ENCODE measurements around the gene CLMN. TPM values are rescaled to one million over a fixed set of nuclear protein-coding genes. Genes with fewer than 3 reads are reported as not detected.

Gene CLMN
- total and polyA plus RNA-seq, 10 of the 15 experiments (the other 5 are each of a cell fraction or from before 2014, with no cell fraction given): 7.8 to 49.3 (median 18.5) TPM

GRCh38 chr14:95296966-95297365, 22.7 kb downstream of the CLMN start (continued):
- no peak for TF ChIP-seq ZNF207 (IDR thresholded peaks at IDR 0.05; ENCODE audit: borderline replicate concordance)

- ChIA-PET SMC1A (ENCODE audit: uncharacterized antibody, unreplicated experiment) (no interaction called here), RAD21 (ENCODE audit: unreplicated experiment) (no interaction called here), CTCF (no interaction called here), POLR2A (no interaction called here)
- intact Hi-C loops (cut with micrococcal nuclease; ENCODE audit: unreplicated experiment) (no loop called here), in situ Hi-C loops (cut with MboI) (no loop called here)
- peaks cover 6% of the 10 kb centered on the region; the same call in 1 of the 2 replicates for H3K4me1 ChIP-seq (ENCODE audit: control insufficient read depth, insufficient read depth, low read length)
- no TSS peak for BruUV-seq (replicated peaks)
- no peaks in the 10 kb centered on the region; the same call in 2 of the 3 replicates for H3K9me3 ChIP-seq (replicated peaks; ENCODE audit: control insufficient read depth, insufficient read depth, low read length)
- H3K4me2 ChIP-seq (ENCODE audit: control insufficient read depth, insufficient read depth): no peak overlapping the region
- no peak overlapping the region for H2AFZ ChIP-seq (ENCODE audit: control insufficient read depth, low read depth, low read length)
- no peak overlapping the region for H3K27ac ChIP-seq (ENCODE audit: control insufficient read depth, insufficient read depth)
- no peaks in the 10 kb centered on the region for H3K27me3 ChIP-seq (replicated peaks in 1 of 2; ENCODE audit: control insufficient read depth in 2 of 2, insufficient read depth in 2 of 2, low read length in 1 of 2)
- H3K4me3 ChIP-seq: no peak overlapping the region
- no peak overlapping the region for H3K9ac ChIP-seq (ENCODE audit: control insufficient read depth, insufficient read depth, low read length)
- DNase-seq (ENCODE audit: low read depth, low spot score) (no peak), ATAC-seq (no peak), FAIRE-seq (no peak)
- H4K20me1 ChIP-seq (ENCODE audit: control insufficient read depth, insufficient read depth): no peaks in the 10 kb centered on the region
- H3K36me3 ChIP-seq (ENCODE audit: control insufficient read depth in 2 of 2, insufficient read depth in 2 of 2, low read length in 1 of 2): no peaks in the 10 kb centered on the region; a peak in 1 of 4 replicates
- WGBS (ENCODE audit: insufficient coverage, insufficient replicate concordance, low lambda C conversion rate, missing lambda C conversion rate): 53% methylated on average over 6 of the region's 6 CpGs
- H3K79me2 ChIP-seq (ENCODE audit: control insufficient read depth, insufficient read depth, low read length): no peaks in the 10 kb centered on the region
- TF ChIP-seq PKNOX1 (IDR thresholded peaks at IDR 0.05) (no peak), MAX (IDR thresholded peaks at IDR 0.05; ENCODE audit: low read depth, low read length) (no peak), EED (IDR thresholded peaks at IDR 0.05; ENCODE audit: low read depth) (no peak), NBN (IDR thresholded peaks at IDR 0.05) (no peak), SMAD5 (IDR thresholded peaks at IDR 0.05; ENCODE audit: low read depth) (no peak), ZNF217 (IDR thresholded peaks at IDR 0.05) (no peak), NFYB (IDR thresholded peaks at IDR 0.05; ENCODE audit: insufficient read depth, low read depth, low read length) (no peak), RELA (IDR thresholded peaks at IDR 0.05; ENCODE audit: borderline replicate concordance, partially characterized antibody) (no peak), HSF1 (IDR thresholded peaks at IDR 0.05; ENCODE audit: low read depth, low read length) (no peak), FOXK2 (IDR thresholded peaks at IDR 0.05) (no peak), ZNF687 (IDR thresholded peaks at IDR 0.05) (no peak)
These were observed 23.9 kb downstream of the CLMN start for GRCh38 chr14:95295600-95296376.

Data from GM12878 (cell line).